Neuronal stem cell (in vitro differentiated cells): ENCODE results near the gene STMN3.
A peak's percentile ranks its signal among the peaks of the same experiment; 100 is the strongest.

Source experiments
- DNase-seq: peaks from one replicate; pipeline ENCODE4 v3.0.0-alpha.2; 2013; ENCODE audit warnings: low spot score
- H2AFZ ChIP-seq: one replicate; pipeline ENCODE4 v1.6.1; 2013; ENCODE audit warnings: mild to moderate bottlenecking, low read length, inconsistent platforms
- H2AK5ac ChIP-seq: 2 replicates; pipeline ENCODE4 v1.6.1; 2013; ENCODE audit warnings: low read depth, mild to moderate bottlenecking, inconsistent platforms, low read length, moderate library complexity, mixed read lengths
- H2BK120ac ChIP-seq: 2 replicates; pipeline ENCODE4 v1.6.1; 2013; ENCODE audit warnings: low read depth, mild to moderate bottlenecking, inconsistent platforms, low read length, moderate library complexity, mixed read lengths
- H2BK12ac ChIP-seq: one replicate; pipeline ENCODE4 v1.6.1; 2013; ENCODE audit warnings: low read length, inconsistent platforms
- H2BK15ac ChIP-seq: 2 replicates; pipeline ENCODE4 v1.6.1; 2013; ENCODE audit warnings: mild to moderate bottlenecking, low read length, inconsistent platforms, mixed read lengths
- H2BK5ac ChIP-seq: one replicate; pipeline ENCODE4 v1.6.1; 2013; ENCODE audit warnings: inconsistent platforms, mild to moderate bottlenecking, low read length, moderate library complexity
- H3K14ac ChIP-seq: one replicate; pipeline ENCODE4 v1.6.1; 2013; ENCODE audit warnings: low read length, inconsistent platforms
- H3K18ac ChIP-seq: 2 replicates; pipeline ENCODE4 v1.6.1; 2013; ENCODE audit warnings: low read length, inconsistent platforms
- H3K23ac ChIP-seq: 2 replicates; pipeline ENCODE4 v1.6.1; 2013; ENCODE audit warnings: low read depth, mild to moderate bottlenecking, mixed read lengths, low read length, inconsistent platforms; ENCODE audit not compliant: poor library complexity
- H3K27ac ChIP-seq: replicated peaks from 3 replicates; pipeline ENCODE4 v1.5.1; 2013; ENCODE audit warnings: low read length, inconsistent platforms
- H3K27me3 ChIP-seq, 3 experiments: 2 replicates each; pipeline ENCODE4 v1.6.1; 2013; ENCODE audit warnings: low read length in 3 of 3, mild to moderate bottlenecking in 2 of 3, inconsistent platforms in 1 of 3, low read depth in 1 of 3, mixed read lengths in 1 of 3, moderate library complexity in 1 of 3; ENCODE audit not compliant: control insufficient read depth in 3 of 3, insufficient read depth in 3 of 3
- H3K36me3 ChIP-seq, 2 donors: replicated peaks in 1 of 2; 2 replicates each; pipeline ENCODE4 v1.6.1; 2013; ENCODE audit warnings: low read length in 2 of 2; ENCODE audit not compliant: control insufficient read depth in 2 of 2, insufficient read depth in 2 of 2
- H3K4ac ChIP-seq: 2 replicates; pipeline ENCODE4 v1.6.1; 2013; ENCODE audit warnings: inconsistent platforms, mild to moderate bottlenecking, low read length, moderate library complexity
- H3K4me1 ChIP-seq, 2 donors: 1 replicate in 1 of 2; 2 replicates in 1 of 2; pipeline ENCODE4 v1.6.1; 2013; ENCODE audit warnings: low read length in 2 of 2, low read depth in 1 of 2; ENCODE audit not compliant: control insufficient read depth in 2 of 2, insufficient read depth in 1 of 2
- H3K4me2 ChIP-seq: one replicate; pipeline ENCODE4 v1.6.1; 2013; ENCODE audit warnings: mild to moderate bottlenecking, low read length, inconsistent platforms; ENCODE audit not compliant: insufficient read depth, poor library complexity, severe bottlenecking
- H3K4me3 ChIP-seq, 2 donors: 2 replicates each; pipeline ENCODE4 v1.5.1; 2013; ENCODE audit warnings: low read length in 2 of 2, mild to moderate bottlenecking in 2 of 2, inconsistent platforms in 1 of 2, moderate library complexity in 1 of 2
- H3K79me1 ChIP-seq: one replicate; pipeline ENCODE4 v1.6.1; 2013; ENCODE audit warnings: low read depth, mild to moderate bottlenecking, inconsistent platforms, low read length, moderate library complexity
- H3K9ac ChIP-seq: one replicate; pipeline ENCODE4 v1.6.1; 2013; ENCODE audit warnings: mild to moderate bottlenecking, low read depth, low read length, inconsistent platforms; ENCODE audit not compliant: poor library complexity
- H3K9me3 ChIP-seq, 2 donors: replicated peaks in 1 of 2; 2 replicates each; pipeline versions ENCODE3 to v1.6.1; 2013; ENCODE audit warnings: low read length in 2 of 2, mild to moderate bottlenecking in 2 of 2, inconsistent platforms in 1 of 2, low read depth in 1 of 2, mixed read lengths in 1 of 2, moderate library complexity in 1 of 2; ENCODE audit not compliant: control insufficient read depth in 2 of 2, insufficient read depth in 1 of 2
- H4K8ac ChIP-seq: one replicate; pipeline ENCODE4 v1.6.1; 2013; ENCODE audit warnings: low read depth, mild to moderate bottlenecking, inconsistent platforms, low read length, moderate library complexity
- H4K91ac ChIP-seq: one replicate; pipeline ENCODE4 v1.6.1; 2013; ENCODE audit warnings: low read length, low read depth, mild to moderate bottlenecking, inconsistent platforms; ENCODE audit not compliant: poor library complexity
- WGBS, 2 donors: extraction: QIAGEN DNeasy Blood & Tissue Kit; methylation state at CpG; one replicate each; pipeline ENCODE4 v1.1.7; 2013; ENCODE audit warnings: missing lambda C conversion rate in 2 of 2, mixed read lengths in 1 of 2; ENCODE audit not compliant: insufficient read length in 2 of 2, insufficient replicate concordance in 1 of 2; ENCODE audit errors: extremely low coverage in 2 of 2; 5-methylcytosine and 5-hydroxymethylcytosine counted together

Gene STMN3

DNA sequence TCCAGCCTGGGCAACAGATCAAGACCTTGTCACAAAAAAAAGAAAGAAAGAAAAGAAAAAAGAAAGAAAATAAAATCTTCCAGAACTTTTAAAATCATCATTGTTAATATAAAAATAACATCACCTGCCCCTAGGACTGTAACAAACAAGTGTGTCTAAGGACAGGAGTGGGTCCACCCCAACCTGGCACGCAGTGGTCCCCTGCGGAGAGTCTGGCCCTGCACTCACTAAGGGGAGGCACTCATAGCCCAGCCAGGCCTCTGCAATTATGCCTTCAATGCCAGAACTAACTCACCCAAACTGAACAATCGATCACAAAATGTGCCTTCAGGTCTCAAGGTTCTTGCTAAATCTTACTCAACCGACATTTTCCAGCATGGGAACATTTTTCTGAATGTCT is 31.1 kb downstream of the STMN3 start:
- H4K91ac ChIP-seq = no peak overlapping the region
- H2BK12ac ChIP-seq = no peak overlapping the region
- H3K4me2 ChIP-seq = no peak overlapping the region
- H3K18ac ChIP-seq = no peak overlapping the region
- peaks cover 7% of the 10 kb centered on the region for H3K79me1 ChIP-seq
- H3K36me3 ChIP-seq = peaks cover 12 to 35% of the 10 kb centered on the region in 2 donors
- H3K9me3 ChIP-seq = no peaks in the 10 kb centered on the region
- H3K27me3 ChIP-seq = no peaks in the 10 kb centered on the region
- DNase-seq = no peak
- H3K4me3 ChIP-seq = no peak overlapping the region
- H3K9ac ChIP-seq = no peak overlapping the region
- H3K4me1 ChIP-seq = peaks cover 2 to 6% of the 10 kb centered on the region in 2 donors
- H2BK15ac ChIP-seq = no peak overlapping the region
- WGBS, 2 donors = no CpG with 5 or more reads among the region's 4 CpGs
- no peak overlapping the region for H3K14ac ChIP-seq
- no peak overlapping the region for H3K27ac ChIP-seq
- no peak overlapping the region for H2BK120ac ChIP-seq
- no peak overlapping the region for H2AK5ac ChIP-seq
- H3K4ac ChIP-seq = no peak overlapping the region
- no peak overlapping the region for H2BK5ac ChIP-seq
- H3K23ac ChIP-seq = no peak overlapping the region
- H2AFZ ChIP-seq = no peak overlapping the region
- no peak overlapping the region for H4K8ac ChIP-seq

DNA sequence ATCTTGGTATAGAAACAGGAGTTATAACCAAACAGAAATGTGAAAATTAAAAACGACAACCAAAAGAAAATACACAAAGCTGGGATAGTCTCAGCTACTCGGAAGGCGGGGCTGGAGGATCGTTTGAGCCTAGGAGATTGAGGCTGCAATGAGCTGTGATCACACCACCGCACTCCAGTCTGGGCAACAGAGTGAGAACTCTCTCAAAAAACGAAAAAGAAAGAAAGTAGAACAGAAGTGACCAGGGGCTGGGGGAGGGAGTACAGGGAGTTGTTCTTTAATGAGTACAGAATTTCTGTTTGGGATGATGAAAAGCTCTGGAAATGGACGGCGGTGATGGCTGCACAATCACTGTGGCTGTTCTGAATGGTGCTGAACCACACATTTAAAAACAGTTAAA is 32.2 kb downstream of the STMN3 start:
- no peak overlapping the region for H2BK15ac ChIP-seq
- no CpG with 5 or more reads among the region's 8 CpGs for WGBS, 2 donors

DNA sequence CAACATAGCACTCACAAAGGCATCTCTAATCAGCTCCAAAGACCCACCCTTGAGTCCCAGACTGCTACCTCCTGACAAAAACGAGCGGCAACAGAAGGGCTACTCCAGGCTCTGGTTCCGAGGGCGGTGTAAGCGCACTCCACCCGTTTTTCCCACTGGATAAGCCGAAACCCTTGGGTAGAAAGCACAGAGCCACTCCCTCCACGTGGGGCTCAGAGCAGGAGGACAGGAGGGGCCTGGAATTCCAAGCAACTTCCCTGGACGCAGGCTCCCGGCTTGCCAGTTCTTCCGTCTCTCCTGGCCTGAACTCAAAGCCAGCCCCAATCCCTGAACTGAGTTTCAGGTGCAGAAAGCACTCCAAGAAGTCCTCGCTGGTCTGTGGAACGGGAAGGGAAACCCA is 33.7 kb downstream of the STMN3 start:
- H3K36me3 ChIP-seq = peaks cover 27 to 61% of the 10 kb centered on the region in 2 donors
- H3K14ac ChIP-seq = no peak overlapping the region
- H3K18ac ChIP-seq = no peak overlapping the region
- no peak overlapping the region for H2BK15ac ChIP-seq
- H3K79me1 ChIP-seq = peaks cover 5% of the 10 kb centered on the region
- H4K91ac ChIP-seq = no peak overlapping the region
- H2BK12ac ChIP-seq = no peak overlapping the region
- H3K27me3 ChIP-seq = no peaks in the 10 kb centered on the region
- DNase-seq = no peak
- no peak overlapping the region for H2AK5ac ChIP-seq
- no peak overlapping the region for H3K23ac ChIP-seq
- H3K27ac ChIP-seq = no peak overlapping the region
- no CpG with 5 or more reads among the region's 13 CpGs for WGBS, 2 donors
- H3K9me3 ChIP-seq = peaks cover 5 to 17% of the 10 kb centered on the region in 2 donors
- H3K4me1 ChIP-seq = peaks cover 0 to 2% of the 10 kb centered on the region in 2 donors
- H3K4ac ChIP-seq = peak overlapping the region; percentile 45
- H2BK5ac ChIP-seq = no peak overlapping the region
- H4K8ac ChIP-seq = no peak overlapping the region
- H2AFZ ChIP-seq = no peak overlapping the region
- H3K4me3 ChIP-seq = peak overlapping the region in 1 of 2 donors; percentile 44
- no peak overlapping the region for H2BK120ac ChIP-seq
- peak overlapping the region; percentile 32 for H3K9ac ChIP-seq
- no peak overlapping the region for H3K4me2 ChIP-seq

More for the DNA sequence above, 32.2 kb downstream of the STMN3 start:
- H3K4me2 ChIP-seq = no peak overlapping the region
- no peaks in the 10 kb centered on the region for H3K27me3 ChIP-seq
- no peak overlapping the region for H2AK5ac ChIP-seq
- H2BK12ac ChIP-seq = no peak overlapping the region
- no peak overlapping the region for H2AFZ ChIP-seq
- H3K79me1 ChIP-seq = peaks cover 5% of the 10 kb centered on the region
- H3K36me3 ChIP-seq = peaks cover 18 to 46% of the 10 kb centered on the region in 2 donors
- no peak overlapping the region for H3K9ac ChIP-seq
- H3K4me3 ChIP-seq = no peak overlapping the region
- no peak overlapping the region for H4K91ac ChIP-seq
- no peak overlapping the region for H3K27ac ChIP-seq
- H3K23ac ChIP-seq = no peak overlapping the region
- H2BK5ac ChIP-seq = no peak overlapping the region
- no peak overlapping the region for H4K8ac ChIP-seq
- no peak overlapping the region for H2BK120ac ChIP-seq
- peaks cover 1 to 6% of the 10 kb centered on the region in 2 donors for H3K4me1 ChIP-seq
- no peak overlapping the region for H3K14ac ChIP-seq
- H3K9me3 ChIP-seq = peaks cover 0 to 5% of the 10 kb centered on the region in 2 donors
- no peak for DNase-seq
- no peak overlapping the region for H3K18ac ChIP-seq
- H3K4ac ChIP-seq = no peak overlapping the region

DNA sequence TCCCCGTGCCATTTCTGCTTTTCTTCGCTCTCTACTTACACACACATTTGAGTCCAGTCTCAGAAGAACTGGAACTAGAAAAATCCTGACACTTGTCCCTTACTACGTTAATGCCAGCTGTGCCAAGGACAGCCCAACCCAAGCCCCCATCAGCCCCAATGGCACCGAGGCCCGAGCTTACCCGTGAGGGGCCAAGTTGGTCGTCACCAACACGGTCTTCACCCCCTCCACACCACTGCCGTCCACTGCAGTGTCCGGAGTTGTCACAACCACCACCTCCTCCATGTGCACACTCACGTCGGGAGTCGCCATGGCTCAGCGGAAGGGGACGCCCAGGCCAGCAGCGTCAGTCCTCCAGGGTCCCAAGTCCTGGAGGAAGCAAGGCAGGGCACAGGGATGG is 34.1 kb downstream of the STMN3 start:
- no peak overlapping the region for H2AK5ac ChIP-seq
- no peak overlapping the region for H3K18ac ChIP-seq
- H3K14ac ChIP-seq = no peak overlapping the region
- no peak overlapping the region for H2BK12ac ChIP-seq
- peak overlapping the region in 1 of 2 donors; percentile 36 for H3K4me3 ChIP-seq
- no peak overlapping the region for H3K23ac ChIP-seq
- no peak overlapping the region for H2BK15ac ChIP-seq
- H3K36me3 ChIP-seq = peaks cover 27 to 61% of the 10 kb centered on the region in 2 donors
- H3K79me1 ChIP-seq = peaks cover 5% of the 10 kb centered on the region
- no peak overlapping the region for H4K91ac ChIP-seq
- H2BK5ac ChIP-seq = no peak overlapping the region
- peaks cover 5 to 17% of the 10 kb centered on the region in 2 donors for H3K9me3 ChIP-seq
- H3K4me1 ChIP-seq = no peaks in the 10 kb centered on the region
- no peak overlapping the region for H3K27ac ChIP-seq
- WGBS, 2 donors = no CpG with 5 or more reads among the region's 16 CpGs
- no peak overlapping the region for H2AFZ ChIP-seq
- H3K9ac ChIP-seq = peak overlapping the region; percentile 32
- H3K27me3 ChIP-seq = no peaks in the 10 kb centered on the region
- no peak overlapping the region for H4K8ac ChIP-seq
- no peak overlapping the region for H2BK120ac ChIP-seq
- no peak overlapping the region for H3K4me2 ChIP-seq
- no peak for DNase-seq
- peak overlapping the region; percentile 45 for H3K4ac ChIP-seq
